KMS-11 (cell line): Measurements from ENCODE around the gene CREB1.

Experiments
- H2AFZ ChIP-seq: fragments of 200-600 bp; sonication (generic); 2 replicates; pipeline ENCODE4 v1.6.1; 2016; ENCODE audit warnings: antibody characterized with exemption, mixed run types, low read depth
- H3K27ac ChIP-seq: fragments of 200-600 bp; sonication (generic); 2 replicates; pipeline ENCODE4 v1.6.1; 2016; ENCODE audit warnings: mild to moderate bottlenecking, mixed run types
- H3K27me3 ChIP-seq: fragments of 200-600 bp; sonication (generic); 2 replicates; pipeline ENCODE4 v1.6.1; 2017; ENCODE audit warnings: mild to moderate bottlenecking, low read depth, mixed run types, moderate library complexity; ENCODE audit not compliant: insufficient read depth
- H3K36me3 ChIP-seq: fragments of 200-600 bp; sonication (generic); 2 replicates; pipeline ENCODE4 v1.6.1; 2017; ENCODE audit warnings: mild to moderate bottlenecking, mixed run types; ENCODE audit not compliant: insufficient read depth
- H3K4me1 ChIP-seq: fragments of 200-600 bp; sonication (generic); 2 replicates; pipeline ENCODE4 v1.6.1; 2016; ENCODE audit warnings: mild to moderate bottlenecking, low read depth, mixed run types; ENCODE audit not compliant: poor library complexity, severe bottlenecking
- H3K4me2 ChIP-seq: fragments of 200-600 bp; sonication (generic); 2 replicates; pipeline ENCODE4 v1.7.0; 2016; ENCODE audit warnings: mild to moderate bottlenecking, mixed run types
- H3K4me3 ChIP-seq: fragments of 200-600 bp; sonication (generic); IDR thresholded peaks from 2 replicates; pipeline ENCODE4 v1.6.1; 2017; ENCODE audit warnings: low read depth, low read length, mixed read lengths; ENCODE audit not compliant: insufficient read depth
- H3K79me2 ChIP-seq: fragments of 200-600 bp; sonication (generic); 2 replicates; pipeline ENCODE4 v1.6.1; 2016; ENCODE audit warnings: low read depth, mixed run types; ENCODE audit not compliant: insufficient read depth
- H3K9ac ChIP-seq: fragments of 200-600 bp; sonication (generic); 2 replicates; pipeline ENCODE4 v1.6.1; 2016; ENCODE audit warnings: mild to moderate bottlenecking, mixed run types
- H4K20me1 ChIP-seq: fragments of 200-600 bp; sonication (generic); 2 replicates; pipeline ENCODE4 v1.6.1; 2016; ENCODE audit warnings: mild to moderate bottlenecking, mixed run types; ENCODE audit not compliant: insufficient read depth
- CTCF ChIP-seq: fragments of 200-600 bp; sonication (generic); conservative IDR thresholded peaks from 2 replicates; pipeline ENCODE4 v1.6.1; 2017; ENCODE audit warnings: low read depth, mild to moderate bottlenecking, antibody characterized with exemption, low read length, moderate library complexity, mixed read lengths

The CREB1 gene

DNA sequence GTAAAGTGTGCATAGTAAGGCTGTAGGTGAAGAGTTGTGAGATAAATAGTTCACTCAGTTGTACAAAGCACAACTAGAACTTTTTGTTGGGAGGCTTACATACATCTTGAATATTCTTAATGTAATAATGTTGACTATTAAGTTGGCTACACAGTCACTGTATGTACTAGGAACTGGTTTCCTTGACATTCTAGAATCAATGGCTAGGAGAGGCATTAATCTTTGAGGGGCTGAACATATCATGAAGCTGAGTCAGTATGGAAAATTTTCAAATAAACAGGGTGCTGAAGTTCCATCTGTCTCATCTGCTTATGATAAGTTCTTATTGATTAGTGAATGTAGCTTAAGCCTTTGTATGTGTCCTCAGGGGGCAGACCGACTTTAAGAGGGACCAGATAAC is 72.0 kb downstream of the CREB1 start:
- Histone ChIP-seq H3K27me3 (no peaks in the 10 kb centered on the region), H4K20me1 (no peaks in the 10 kb centered on the region), H3K27ac (no peak overlapping the region), H3K9ac (no peak overlapping the region), H3K36me3 (0 out of 2 replicates have a peak, but pooled peaks cover 7% of the 10 kb centered on the region), H3K4me3 (no peak overlapping the region), H3K4me2 (no peak overlapping the region), H3K79me2 (no peaks in the 10 kb centered on the region), H2AFZ (no peak overlapping the region), H3K4me1 (peaks cover 9% of the 10 kb centered on the region)
- TF ChIP-seq CTCF = no peak

DNA sequence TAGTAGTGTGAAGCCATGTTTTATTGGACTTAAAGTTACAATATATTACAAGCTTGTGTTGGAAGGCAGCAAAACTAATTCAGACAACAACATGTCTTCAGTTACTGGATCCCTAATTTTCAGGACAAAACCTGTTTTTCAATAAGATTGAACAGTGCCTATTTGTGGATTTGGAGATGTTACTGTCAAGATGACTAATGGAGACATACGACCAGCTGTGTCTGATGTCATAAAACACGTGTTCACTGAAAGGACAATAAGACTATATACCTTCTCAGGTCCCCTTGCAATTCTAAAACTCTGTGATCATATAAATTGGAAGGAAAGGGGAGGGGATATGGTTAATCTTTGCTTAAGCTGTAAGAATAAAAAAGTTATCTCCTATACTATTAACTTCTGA is 73.7 kb downstream of the CREB1 start:
- Histone ChIP-seq H2AFZ (no peak overlapping the region), H3K36me3 (no peaks in the 10 kb centered on the region), H3K4me2 (no peak overlapping the region), H4K20me1 (no peaks in the 10 kb centered on the region), H3K79me2 (no peaks in the 10 kb centered on the region), H3K4me3 (no peak overlapping the region), H3K27me3 (no peaks in the 10 kb centered on the region), H3K27ac (no peak overlapping the region), H3K4me1 (peaks cover 9% of the 10 kb centered on the region), H3K9ac (no peak overlapping the region)
- no peak for TF ChIP-seq CTCF

DNA sequence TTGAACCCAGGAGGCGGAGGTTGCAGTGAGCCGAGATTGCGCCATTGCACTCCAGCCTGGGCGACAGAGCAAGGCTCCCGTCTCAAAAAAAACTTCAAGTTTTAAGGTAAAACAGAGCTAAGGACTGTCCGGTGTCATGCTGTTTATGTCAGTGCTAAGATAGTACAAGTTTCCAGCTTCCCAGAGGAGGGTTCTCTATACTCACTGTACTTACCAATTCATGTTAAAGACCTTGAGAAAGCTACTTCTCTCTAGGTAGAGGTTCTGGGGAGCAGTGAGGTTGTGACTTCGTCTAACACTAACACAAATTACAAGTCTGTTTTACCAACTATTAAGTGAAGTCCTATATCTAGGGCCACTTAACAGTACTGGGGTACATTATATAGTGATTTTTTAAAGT is 76.6 kb downstream of the CREB1 start:
- Histone ChIP-seq H3K27me3 (no peaks in the 10 kb centered on the region), H3K4me3 (no peak overlapping the region), H3K9ac (no peak overlapping the region), H3K79me2 (no peaks in the 10 kb centered on the region), H3K4me2 (no peak overlapping the region), H2AFZ (no peak overlapping the region), H4K20me1 (no peaks in the 10 kb centered on the region), H3K36me3 (no peaks in the 10 kb centered on the region), H3K27ac (no peak overlapping the region), H3K4me1 (peaks cover 9% of the 10 kb centered on the region)
- TF ChIP-seq CTCF = no peak

- H3K4me1 ChIP-seq = peaks cover 9% of the 10 kb centered on the region
- TF ChIP-seq CTCF = no peak
- no peaks in the 10 kb centered on the region for H3K27me3 ChIP-seq
- no peak overlapping the region for H3K9ac ChIP-seq
- H3K4me3 ChIP-seq = no peak overlapping the region
- H3K79me2 ChIP-seq = no peaks in the 10 kb centered on the region
- H2AFZ ChIP-seq = no peak overlapping the region
- H4K20me1 ChIP-seq = no peaks in the 10 kb centered on the region
- H3K27ac ChIP-seq = no peak overlapping the region
- no peak overlapping the region for H3K4me2 ChIP-seq
- H3K36me3 ChIP-seq = no peaks in the 10 kb centered on the region
These were observed 77.1 kb downstream of the CREB1 start for GRCh38 chr2:207606829-207607228.
